Activated naive CD4-positive, alpha-beta T cell treated with anti-CD3 and anti-CD28 coated beads, Interleukin-2, amount 10 ng/mL, durations not matched to agents 7 days and 5 days (primary cell): ENCODE results near the gene SEC63.
A peak's percentile ranks its signal among the peaks of the same experiment; 100 is the strongest.
"Not testable (repeated sequence)": the region's sequence is repeated elsewhere in the genome, so short reads cannot be mapped to it uniquely, and the experiment has no call there.

Experiments
- CTCF ChIA-PET: fragments of 350-600 bp; sonication (Branson Sonifier 250); formaldehyde crosslinking; loops from one replicate; lab custom pipeline; 2021; ENCODE audit warnings: antibody characterized with exemption; lab: Charles Lee
- DNase-seq: peaks from one replicate; pipeline ENCODE4 v3.0.0-alpha.2; 2020
- H3K27ac Mint-ChIP-seq: one replicate; pipeline ENCODE4 v1.8.0; 2021; ENCODE audit warnings: mild to moderate bottlenecking, moderate library complexity, mixed read lengths
- H3K27me3 Mint-ChIP-seq: one replicate; pipeline ENCODE4 v1.8.0; 2021; ENCODE audit warnings: mild to moderate bottlenecking, mixed read lengths
- H3K36me3 Mint-ChIP-seq: one replicate; pipeline ENCODE4 v1.8.0; 2021; ENCODE audit warnings: mixed read lengths
- H3K4me1 Mint-ChIP-seq: one replicate; pipeline ENCODE4 v1.8.0; 2021; ENCODE audit warnings: mixed read lengths
- H3K4me3 Mint-ChIP-seq: one replicate; pipeline ENCODE4 v1.8.0; 2021; ENCODE audit warnings: mild to moderate bottlenecking, moderate library complexity, mixed read lengths
- H3K9me3 Mint-ChIP-seq: one replicate; pipeline ENCODE4 v1.8.0; 2021; ENCODE audit warnings: mixed read lengths

The SEC63 gene

GRCh38 chr6:107957909-107958688, at the start of gene SEC63:
Gene SEC63 (minus strand): TSS chr6:107958208. CDS start chr6:107958009, 199 bp downstream.
- Mint-ChIP-seq H3K4me1 (peaks cover 36% of the 10 kb centered on the region), H3K4me3 (peak within 1 kb of the TSS; percentile 100)
- CTCF ChIA-PET: no interaction called here

GRCh38 chr6:108005961-108006360, 48.0 kb upstream of the SEC63 start:
- Mint-ChIP-seq H3K27me3 (peaks cover 4% of the 10 kb centered on the region), H3K36me3 (no peaks in the 10 kb centered on the region)

More at GRCh38 chr6:107957909-107958688, at the start of gene SEC63:
- Mint-ChIP-seq H3K9me3 (no peaks in the 10 kb centered on the region), H3K27me3 (peaks cover 17% of the 10 kb centered on the region), H3K27ac (peak within 1 kb of the TSS; percentile 99), H3K36me3 (peaks cover 15% of the 10 kb centered on the region)
- DNase-seq: peak; percentile 98

GRCh38 chr6:108004861-108005260, 46.9 kb upstream of the SEC63 start:
- no peak for DNase-seq
- no peak overlapping the region for H3K27ac Mint-ChIP-seq
- CTCF ChIA-PET: no interaction called here

More at GRCh38 chr6:108005961-108006360, 48.0 kb upstream of the SEC63 start:
- Mint-ChIP-seq H3K27ac (no peak overlapping the region), H3K4me1 (no peaks in the 10 kb centered on the region), H3K4me3 (no peak overlapping the region), H3K9me3 (peaks cover 13% of the 10 kb centered on the region)
- no peak for DNase-seq
- CTCF ChIA-PET: no interaction called here

GRCh38 chr6:108002365-108003221, 44.6 kb upstream of the SEC63 start:
- Mint-ChIP-seq H3K9me3 (no peaks in the 10 kb centered on the region), H3K27ac (no peak overlapping the region)

More at GRCh38 chr6:108004861-108005260, 46.9 kb upstream of the SEC63 start:
- Mint-ChIP-seq H3K27me3 (peaks cover 4% of the 10 kb centered on the region), H3K4me3 (no peak overlapping the region), H3K9me3 (peaks cover 12% of the 10 kb centered on the region), H3K4me1 (no peaks in the 10 kb centered on the region), H3K36me3 (no peaks in the 10 kb centered on the region)

GRCh38 chr6:108001696-108002231, 43.8 kb upstream of the SEC63 start:
- Mint-ChIP-seq H3K9me3 (no peaks in the 10 kb centered on the region), H3K4me1 (no peaks in the 10 kb centered on the region), H3K4me3 (no peak overlapping the region), H3K27ac (no peak overlapping the region), H3K36me3 (no peaks in the 10 kb centered on the region), H3K27me3 (peaks cover 4% of the 10 kb centered on the region)
- CTCF ChIA-PET: no interaction called here
- no peak for DNase-seq

More at GRCh38 chr6:108002365-108003221, 44.6 kb upstream of the SEC63 start:
- Mint-ChIP-seq H3K4me3 (no peak overlapping the region), H3K36me3 (no peaks in the 10 kb centered on the region), H3K4me1 (no peaks in the 10 kb centered on the region), H3K27me3 (peaks cover 4% of the 10 kb centered on the region)
- no peak for DNase-seq
- CTCF ChIA-PET: no interaction called here

GRCh38 chr6:108000259-108000658, 42.3 kb upstream of the SEC63 start:
- H3K4me1 Mint-ChIP-seq, H3K27me3 Mint-ChIP-seq, H3K9me3 Mint-ChIP-seq, H3K4me3 Mint-ChIP-seq, CTCF ChIA-PET, DNase-seq, H3K36me3 Mint-ChIP-seq, H3K27ac Mint-ChIP-seq: not testable (repeated sequence)

GRCh38 chr6:107999341-107999740, 41.3 kb upstream of the SEC63 start:
- CTCF ChIA-PET: no interaction called here
- Mint-ChIP-seq H3K9me3 (no peaks in the 10 kb centered on the region), H3K27ac (no peak overlapping the region), H3K4me1 (no peaks in the 10 kb centered on the region), H3K27me3 (peaks cover 6% of the 10 kb centered on the region), H3K4me3 (no peak overlapping the region), H3K36me3 (no peaks in the 10 kb centered on the region)
- DNase-seq: no peak

- CTCF ChIA-PET: interaction anchor here (3.1 kb wide), 1 partner anchor 11 kb away, joined by 13 read pairs; no protein-coding TSS in a partner anchor
- Mint-ChIP-seq H3K4me3 (no peak overlapping the region), H3K36me3 (no peaks in the 10 kb centered on the region), H3K27ac (no peak overlapping the region), H3K9me3 (no peaks in the 10 kb centered on the region), H3K27me3 (peaks cover 9% of the 10 kb centered on the region), H3K4me1 (peaks cover 9% of the 10 kb centered on the region)
- no peak for DNase-seq
Measured at GRCh38 chr6:107991772-107992550, 34.0 kb upstream of the SEC63 start.

- Mint-ChIP-seq H3K27ac (peak overlapping the region; percentile 11), H3K4me1 (peaks cover 9% of the 10 kb centered on the region), H3K9me3 (no peaks in the 10 kb centered on the region), H3K36me3 (no peaks in the 10 kb centered on the region), H3K27me3 (peaks cover 9% of the 10 kb centered on the region), H3K4me3 (peak overlapping the region; percentile 4)
- CTCF ChIA-PET: interaction anchor here (3.1 kb wide), 1 partner anchor 11 kb away, joined by 13 read pairs; no protein-coding TSS in a partner anchor
- DNase-seq: no peak
Measured at GRCh38 chr6:107991061-107991460, 33.1 kb upstream of the SEC63 start.

GRCh38 chr6:107990587-107990986, 32.6 kb upstream of the SEC63 start:
- CTCF ChIA-PET: interaction anchor here (0.6 to 3.1 kb wide), 4 partner anchors 10 to 587 kb away, joined by 3 to 13 read pairs (median 3); no protein-coding TSS in a partner anchor

GRCh38 chr6:107989166-107990094, 31.4 kb upstream of the SEC63 start:
- Mint-ChIP-seq H3K4me3 (no peak overlapping the region), H3K27ac (no peak overlapping the region), H3K4me1 (peaks cover 9% of the 10 kb centered on the region), H3K9me3 (no peaks in the 10 kb centered on the region), H3K36me3 (no peaks in the 10 kb centered on the region), H3K27me3 (peaks cover 4% of the 10 kb centered on the region)
- no peak for DNase-seq
- CTCF ChIA-PET: interaction anchor here (1.0 to 3.1 kb wide), 3 partner anchors 9 to 503 kb away, joined by 3 to 13 read pairs (median 3); no protein-coding TSS in a partner anchor

More at GRCh38 chr6:107990587-107990986, 32.6 kb upstream of the SEC63 start:
- not testable (repeated sequence) for H3K4me3 Mint-ChIP-seq, DNase-seq, H3K27ac Mint-ChIP-seq, H3K36me3 Mint-ChIP-seq, H3K4me1 Mint-ChIP-seq, H3K27me3 Mint-ChIP-seq, H3K9me3 Mint-ChIP-seq

- Mint-ChIP-seq H3K36me3 (no peaks in the 10 kb centered on the region), H3K9me3 (no peaks in the 10 kb centered on the region), H3K27me3 (peaks cover 4% of the 10 kb centered on the region), H3K4me3 (no peak overlapping the region), H3K27ac (no peak overlapping the region), H3K4me1 (peaks cover 9% of the 10 kb centered on the region)
- DNase-seq: no peak
- CTCF ChIA-PET: interaction anchor here (3.1 kb wide), 1 partner anchor 8 kb away, joined by 13 read pairs; no protein-coding TSS in a partner anchor
Measured at GRCh38 chr6:107988570-107988969, 30.6 kb upstream of the SEC63 start.
